ENCODE results near the gene UTP4.

DNA sequence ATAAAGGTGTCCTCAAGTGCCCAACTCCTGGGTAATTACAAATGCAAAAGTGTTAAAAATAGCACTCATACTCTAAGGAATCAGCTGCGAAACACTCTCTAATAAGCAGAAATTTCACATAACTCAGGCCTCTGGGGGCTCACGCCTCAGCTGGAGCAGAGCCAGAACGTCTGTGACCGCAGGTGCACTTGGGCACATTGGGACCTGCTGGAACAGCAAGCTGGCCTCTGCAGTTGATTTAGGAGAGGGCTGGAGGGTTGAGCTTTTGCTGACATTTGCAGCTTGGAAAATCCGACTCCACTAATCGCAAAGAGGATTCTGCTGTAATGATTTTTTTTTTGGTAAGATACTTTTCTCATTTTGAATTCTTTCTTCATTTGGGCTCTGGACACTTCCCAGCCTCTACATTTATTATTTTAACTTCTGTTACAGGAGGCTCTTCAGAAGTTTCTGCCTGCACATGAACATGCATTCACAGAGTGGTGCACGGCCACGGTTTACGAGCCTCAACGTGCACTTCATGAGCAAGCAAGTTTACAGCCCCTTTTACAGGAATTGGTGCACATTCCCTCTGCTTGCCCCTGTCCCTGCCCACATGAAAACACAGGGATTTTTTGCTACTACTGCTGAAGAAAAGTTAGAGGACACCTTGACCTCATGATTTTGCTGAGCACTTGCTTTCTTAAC is 50.4 kb downstream of the UTP4 start:
- TF ChIP-seq, protein P1, sequence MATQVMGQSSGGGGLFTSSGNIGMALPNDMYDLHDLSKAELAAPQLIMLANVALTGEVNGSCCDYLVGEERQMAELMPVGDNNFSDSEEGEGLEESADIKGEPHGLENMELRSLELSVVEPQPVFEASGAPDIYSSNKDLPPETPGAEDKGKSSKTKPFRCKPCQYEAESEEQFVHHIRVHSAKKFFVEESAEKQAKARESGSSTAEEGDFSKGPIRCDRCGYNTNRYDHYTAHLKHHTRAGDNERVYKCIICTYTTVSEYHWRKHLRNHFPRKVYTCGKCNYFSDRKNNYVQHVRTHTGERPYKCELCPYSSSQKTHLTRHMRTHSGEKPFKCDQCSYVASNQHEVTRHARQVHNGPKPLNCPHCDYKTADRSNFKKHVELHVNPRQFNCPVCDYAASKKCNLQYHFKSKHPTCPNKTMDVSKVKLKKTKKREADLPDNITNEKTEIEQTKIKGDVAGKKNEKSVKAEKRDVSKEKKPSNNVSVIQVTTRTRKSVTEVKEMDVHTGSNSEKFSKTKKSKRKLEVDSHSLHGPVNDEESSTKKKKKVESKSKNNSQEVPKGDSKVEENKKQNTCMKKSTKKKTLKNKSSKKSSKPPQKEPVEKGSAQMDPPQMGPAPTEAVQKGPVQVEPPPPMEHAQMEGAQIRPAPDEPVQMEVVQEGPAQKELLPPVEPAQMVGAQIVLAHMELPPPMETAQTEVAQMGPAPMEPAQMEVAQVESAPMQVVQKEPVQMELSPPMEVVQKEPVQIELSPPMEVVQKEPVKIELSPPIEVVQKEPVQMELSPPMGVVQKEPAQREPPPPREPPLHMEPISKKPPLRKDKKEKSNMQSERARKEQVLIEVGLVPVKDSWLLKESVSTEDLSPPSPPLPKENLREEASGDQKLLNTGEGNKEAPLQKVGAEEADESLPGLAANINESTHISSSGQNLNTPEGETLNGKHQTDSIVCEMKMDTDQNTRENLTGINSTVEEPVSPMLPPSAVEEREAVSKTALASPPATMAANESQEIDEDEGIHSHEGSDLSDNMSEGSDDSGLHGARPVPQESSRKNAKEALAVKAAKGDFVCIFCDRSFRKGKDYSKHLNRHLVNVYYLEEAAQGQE (IDR thresholded peaks at IDR 0.05; ENCODE audit: low read depth): no peak
- TF ChIP-seq EGR1 (IDR thresholded peaks at IDR 0.05) (no peak), RAD21 (IDR thresholded peaks at IDR 0.05; ENCODE audit: low read depth) (no peak), TEAD4 (IDR thresholded peaks at IDR 0.05) (no peak), EP300 (IDR thresholded peaks at IDR 0.05; ENCODE audit: borderline replicate concordance) (no peak), FOXM1 (IDR thresholded peaks at IDR 0.05; ENCODE audit: borderline replicate concordance, low read depth) (no peak)
